Measurements from ENCODE around the gene DENND6B.
"Not testable (repeated sequence)": the region's sequence is repeated elsewhere in the genome, so short reads cannot be mapped to it uniquely, and the experiment has no call there.

The DENND6B gene

GRCh38 chr22:50326956-50327710 lies at the start of gene DENND6B:
TSS of gene DENND6B (minus strand) at chr22:50327012. CDS start at chr22:50326988, 24 bp downstream.
- DNase-seq, result peak; percentile 77

GRCh38 chr22:50376085-50376651 lies 49.4 kb upstream of the DENND6B start:
- DNase-seq, result no peak

- DNase-seq, result no peak
Measured at GRCh38 chr22:50371101-50371648, 44.4 kb upstream of the DENND6B start.

- no peak for DNase-seq
Measured at GRCh38 chr22:50367778-50368500, 41.1 kb upstream of the DENND6B start.

- DNase-seq, result not testable (repeated sequence)
Measured at GRCh38 chr22:50363803-50364194, 37.0 kb upstream of the DENND6B start.

- no peak for DNase-seq
Measured at GRCh38 chr22:50363166-50363802, 36.5 kb upstream of the DENND6B start.

GRCh38 chr22:50361688-50362087 lies 34.9 kb upstream of the DENND6B start:
- peak; percentile 44 for DNase-seq

- DNase-seq, result no peak
Measured at GRCh38 chr22:50361222-50361621, 34.4 kb upstream of the DENND6B start.

GRCh38 chr22:50360578-50360977 lies 33.8 kb upstream of the DENND6B start:
- no peak for DNase-seq

- no peak for DNase-seq
Measured at GRCh38 chr22:50357756-50358155, 30.9 kb upstream of the DENND6B start.

- no peak for DNase-seq
Measured at GRCh38 chr22:50357222-50357621, 30.4 kb upstream of the DENND6B start.

GRCh38 chr22:50356186-50356585 lies 29.4 kb upstream of the DENND6B start:
- DNase-seq, result no peak

- no peak for DNase-seq
Measured at GRCh38 chr22:50348058-50348457, 21.2 kb upstream of the DENND6B start.

GRCh38 chr22:50347157-50347556 lies 20.3 kb upstream of the DENND6B start:
- DNase-seq, result no peak

- DNase-seq, result no peak
Measured at GRCh38 chr22:50346470-50346869, 19.7 kb upstream of the DENND6B start.

GRCh38 chr22:50343541-50343935 lies 16.7 kb upstream of the DENND6B start:
- peak; percentile 47 for DNase-seq

- DNase-seq, result peak; percentile 94
Measured at GRCh38 chr22:50342651-50343540, 16.1 kb upstream of the DENND6B start, which contains the start of gene PPP6R2. TSS of gene PPP6R2 (plus strand) at chr22:50343327. CDS start at chr22:50393909, 50,582 bp downstream.

- DNase-seq, result peak; percentile 96
Measured at GRCh38 chr22:50341977-50342650, 15.3 kb upstream of the DENND6B start.

GRCh38 chr22:50339945-50340879 lies 13.4 kb upstream of the DENND6B start:
- DNase-seq, result no peak

GRCh38 chr22:50338860-50339462 lies 12.1 kb upstream of the DENND6B start:
- no peak for DNase-seq
